ENCODE measurements around the gene FHL2.

Gene FHL2

DNA sequence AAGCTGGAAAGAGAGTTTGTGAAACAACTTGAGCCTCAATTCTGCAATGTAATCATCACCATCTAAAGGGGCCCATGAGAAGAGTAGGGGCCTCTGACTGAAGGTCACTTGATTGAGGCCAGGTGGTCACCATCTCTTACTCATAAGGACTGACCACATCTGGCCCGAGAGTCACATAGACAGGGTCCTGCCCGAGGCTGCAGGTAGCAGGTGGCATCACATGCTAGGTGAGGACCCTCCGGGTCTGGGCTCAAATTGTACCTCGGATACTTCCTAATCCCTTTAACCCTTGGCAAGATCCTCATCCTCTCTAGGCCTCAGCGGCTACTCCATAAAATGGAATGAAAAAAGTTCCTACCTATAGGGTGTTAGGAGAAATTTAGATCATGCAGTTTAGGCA, 16.7 kb downstream of the FHL2 start:
- ChIA-PET POLR2A (no interaction called here), CTCF (no interaction called here)
- DNase-seq (ENCODE audit: extremely low spot score) = no peak
- TF ChIP-seq FOXM1 (IDR thresholded peaks at IDR 0.05; ENCODE audit: borderline replicate concordance) = no peak
- TF ChIP-seq, protein P1, sequence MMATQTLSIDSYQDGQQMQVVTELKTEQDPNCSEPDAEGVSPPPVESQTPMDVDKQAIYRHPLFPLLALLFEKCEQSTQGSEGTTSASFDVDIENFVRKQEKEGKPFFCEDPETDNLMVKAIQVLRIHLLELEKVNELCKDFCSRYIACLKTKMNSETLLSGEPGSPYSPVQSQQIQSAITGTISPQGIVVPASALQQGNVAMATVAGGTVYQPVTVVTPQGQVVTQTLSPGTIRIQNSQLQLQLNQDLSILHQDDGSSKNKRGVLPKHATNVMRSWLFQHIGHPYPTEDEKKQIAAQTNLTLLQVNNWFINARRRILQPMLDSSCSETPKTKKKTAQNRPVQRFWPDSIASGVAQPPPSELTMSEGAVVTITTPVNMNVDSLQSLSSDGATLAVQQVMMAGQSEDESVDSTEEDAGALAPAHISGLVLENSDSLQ (IDR thresholded peaks at IDR 0.05) = no peak
- TF ChIP-seq HDGF (IDR thresholded peaks at IDR 0.05; ENCODE audit: borderline replicate concordance) = no peak
- TF ChIP-seq ELF4 (IDR thresholded peaks at IDR 0.05) = no peak
- no peak for TF ChIP-seq LEF1 (IDR thresholded peaks at IDR 0.05; ENCODE audit: borderline replicate concordance)
- TF ChIP-seq SP1 (IDR thresholded peaks at IDR 0.05) = no peak

DNA sequence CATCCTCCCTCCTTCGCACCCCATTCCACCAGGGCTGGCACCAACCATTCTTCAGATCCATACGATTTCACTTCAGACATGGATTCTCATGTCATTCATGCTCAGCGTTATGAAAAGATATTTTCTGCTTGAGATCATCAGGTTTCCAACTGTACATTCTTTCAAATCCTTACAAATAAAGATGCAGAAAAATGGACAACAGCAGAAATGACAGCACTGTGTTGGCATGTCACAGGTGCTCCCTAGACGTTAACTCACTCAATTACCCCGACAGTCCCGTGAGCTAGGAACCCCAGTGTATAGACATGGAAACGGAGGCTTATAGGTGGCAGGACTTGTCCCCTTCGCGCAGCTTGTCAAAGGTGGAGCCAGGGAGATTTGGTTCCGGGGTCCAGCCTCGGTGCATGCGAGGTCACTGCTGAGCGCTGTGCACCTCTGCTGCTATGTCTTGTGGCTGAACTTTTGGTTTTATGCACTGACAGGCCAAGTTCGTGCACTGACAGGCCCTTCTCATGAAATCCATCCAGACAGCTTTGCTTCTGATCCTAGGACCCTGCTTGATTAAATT, 17.7 kb downstream of the FHL2 start:
- DNase-seq (ENCODE audit: extremely low spot score) = no peak
- CTCF ChIA-PET = no interaction called here
- POLR2A ChIA-PET = no interaction called here
- TF ChIP-seq, protein P1 (IDR thresholded peaks at IDR 0.05) = no peak
- TF ChIP-seq ZNF384 (IDR thresholded peaks at IDR 0.05) (no peak), SP1 (IDR thresholded peaks at IDR 0.05) (no peak), FOXK2 (IDR thresholded peaks at IDR 0.05) (no peak), TARDBP (IDR thresholded peaks at IDR 0.05) (no peak), ELF4 (IDR thresholded peaks at IDR 0.05) (no peak), HDGF (IDR thresholded peaks at IDR 0.05; ENCODE audit: borderline replicate concordance) (no peak), NFRKB (IDR thresholded peaks at IDR 0.05) (no peak), ARNT (IDR thresholded peaks at IDR 0.05) (no peak)

DNA sequence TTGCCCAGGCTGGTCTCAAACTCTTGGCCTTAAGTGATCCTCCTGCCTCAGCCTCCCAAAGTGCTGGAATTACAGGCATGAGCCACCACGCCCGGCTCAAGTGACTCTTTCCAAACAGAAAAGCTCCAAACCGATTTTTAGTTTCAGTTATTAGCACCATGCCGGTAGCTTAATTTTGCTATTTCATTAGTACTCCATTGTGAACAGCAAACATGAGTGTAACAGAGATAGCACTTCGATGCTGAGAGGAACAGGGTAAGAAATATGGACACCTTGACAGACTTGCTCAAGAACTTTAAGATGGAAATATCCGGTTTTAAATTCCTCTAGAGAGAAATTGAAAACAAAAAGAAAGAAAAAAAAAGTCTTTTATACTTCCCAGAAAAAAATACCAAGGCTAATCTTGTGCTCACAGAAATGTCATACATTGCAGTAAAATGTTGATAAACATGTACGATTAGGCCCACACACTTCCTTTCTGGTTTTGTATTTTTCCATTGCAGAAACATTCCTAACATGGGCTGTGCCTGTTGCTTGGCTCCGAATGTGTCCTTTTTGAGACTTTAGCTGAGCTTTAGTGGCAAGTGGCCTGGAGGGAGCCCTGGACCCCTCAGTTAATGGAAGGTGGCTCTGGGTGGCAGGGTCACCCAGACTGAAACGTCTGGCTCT, 18.3 kb downstream of the FHL2 start:
- no peak for DNase-seq (ENCODE audit: extremely low spot score)
- TF ChIP-seq FOXA1 (IDR thresholded peaks at IDR 0.05) = no peak
- TF ChIP-seq, protein P1 (IDR thresholded peaks at IDR 0.05) = no peak
- TF ChIP-seq ZNF384 (IDR thresholded peaks at IDR 0.05) = no peak
- TF ChIP-seq SUZ12 (IDR thresholded peaks at IDR 0.05) = no peak
- no peak for TF ChIP-seq NFRKB (IDR thresholded peaks at IDR 0.05)
- TF ChIP-seq FOXM1 (IDR thresholded peaks at IDR 0.05; ENCODE audit: borderline replicate concordance) = no peak
- TF ChIP-seq BHLHE40 (IDR thresholded peaks at IDR 0.05; ENCODE audit: borderline replicate concordance) = no peak
- TF ChIP-seq TARDBP (IDR thresholded peaks at IDR 0.05) = no peak
- TF ChIP-seq FOXK2 (IDR thresholded peaks at IDR 0.05) = no peak
- TF ChIP-seq ELF4 (IDR thresholded peaks at IDR 0.05) = no peak
- TF ChIP-seq HDGF (IDR thresholded peaks at IDR 0.05; ENCODE audit: borderline replicate concordance) = no peak
- no peak for TF ChIP-seq CTBP1 (IDR thresholded peaks at IDR 0.05; ENCODE audit: borderline replicate concordance)
- no peak for TF ChIP-seq ARNT (IDR thresholded peaks at IDR 0.05)
- TF ChIP-seq LEF1 (IDR thresholded peaks at IDR 0.05; ENCODE audit: borderline replicate concordance) = no peak
- TF ChIP-seq L3MBTL2 (conservative IDR thresholded peaks at IDR 0.05) = no peak
- TF ChIP-seq SP1 (IDR thresholded peaks at IDR 0.05) = no peak
- POLR2A ChIA-PET = no interaction called here
- CTCF ChIA-PET = no interaction called here

DNA sequence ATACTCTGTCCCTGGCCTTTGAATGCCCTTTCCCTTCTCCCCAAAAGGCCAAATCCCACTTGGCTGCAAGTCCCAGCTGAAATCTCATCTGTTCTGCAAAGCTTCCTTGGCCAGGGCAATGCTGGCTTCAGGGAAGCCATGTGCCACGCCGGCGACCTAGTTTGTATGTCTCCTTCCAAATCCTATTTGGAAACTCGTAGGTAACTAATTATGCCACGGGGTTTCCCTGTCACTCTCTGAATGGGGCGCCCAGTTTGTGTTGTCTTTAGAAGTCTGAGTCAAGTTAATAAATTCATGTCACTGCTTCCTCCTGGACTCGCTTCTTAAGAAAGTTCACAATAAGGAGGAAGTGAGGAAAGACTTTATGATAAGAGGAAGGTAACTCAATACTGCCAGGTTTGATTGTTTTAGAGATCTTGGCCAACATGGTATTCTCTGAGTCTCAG, 19.1 kb downstream of the FHL2 start:
- TF ChIP-seq FOXK2 (IDR thresholded peaks at IDR 0.05) (no peak), HDGF (IDR thresholded peaks at IDR 0.05; ENCODE audit: borderline replicate concordance) (no peak), BHLHE40 (IDR thresholded peaks at IDR 0.05; ENCODE audit: borderline replicate concordance) (no peak), ZNF384 (IDR thresholded peaks at IDR 0.05) (no peak), L3MBTL2 (conservative IDR thresholded peaks at IDR 0.05) (no peak), NFRKB (IDR thresholded peaks at IDR 0.05) (no peak), FOXA1 (IDR thresholded peaks at IDR 0.05) (no peak), ELF4 (IDR thresholded peaks at IDR 0.05) (no peak), SP1 (IDR thresholded peaks at IDR 0.05) (no peak), LEF1 (IDR thresholded peaks at IDR 0.05; ENCODE audit: borderline replicate concordance) (no peak), TARDBP (IDR thresholded peaks at IDR 0.05) (no peak), SUZ12 (IDR thresholded peaks at IDR 0.05) (no peak), FOXM1 (IDR thresholded peaks at IDR 0.05; ENCODE audit: borderline replicate concordance) (no peak), CTBP1 (IDR thresholded peaks at IDR 0.05; ENCODE audit: borderline replicate concordance) (no peak), ARNT (IDR thresholded peaks at IDR 0.05) (no peak)
- TF ChIP-seq, protein P1 (IDR thresholded peaks at IDR 0.05) = no peak
- CTCF ChIA-PET = interaction anchor here (1.0 kb wide), 1 partner anchor 10 kb away, joined by 3 read pairs; no protein-coding TSS in a partner anchor
- POLR2A ChIA-PET = no interaction called here
- DNase-seq (ENCODE audit: extremely low spot score) = no peak

DNA sequence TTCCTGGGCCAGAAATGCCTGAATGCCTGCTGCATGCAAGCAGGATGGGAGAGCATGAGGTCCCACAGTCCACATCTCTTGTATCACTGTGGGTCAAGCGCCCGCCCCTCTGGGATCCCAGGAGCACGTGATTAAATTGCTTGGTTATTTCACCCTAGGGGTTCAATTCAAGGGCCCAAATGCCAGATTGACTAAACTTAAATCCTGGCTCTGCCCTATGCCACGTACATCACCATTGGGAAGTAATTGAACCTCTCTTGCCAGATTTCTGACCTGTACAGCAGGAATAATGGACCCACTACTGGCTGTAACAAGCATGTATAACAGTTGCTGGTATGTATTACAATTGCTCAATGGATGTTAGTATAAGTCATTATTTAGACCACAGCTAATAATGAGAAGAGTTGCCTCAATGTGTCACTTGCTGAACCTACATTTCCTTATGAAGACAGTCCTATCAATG, 19.9 kb downstream of the FHL2 start:
- no peak for DNase-seq (ENCODE audit: extremely low spot score)
- ChIA-PET CTCF (interaction anchor here (1.0 kb wide), 1 partner anchor 10 kb away, joined by 3 read pairs; no protein-coding TSS in a partner anchor), POLR2A (no interaction called here)
- TF ChIP-seq L3MBTL2 (conservative IDR thresholded peaks at IDR 0.05) = no peak
- TF ChIP-seq SUZ12 (IDR thresholded peaks at IDR 0.05) = no peak
- TF ChIP-seq CTBP1 (IDR thresholded peaks at IDR 0.05; ENCODE audit: borderline replicate concordance) = no peak
- no peak for TF ChIP-seq TARDBP (IDR thresholded peaks at IDR 0.05)
- no peak for TF ChIP-seq NFRKB (IDR thresholded peaks at IDR 0.05)
- no peak for TF ChIP-seq FOXM1 (IDR thresholded peaks at IDR 0.05; ENCODE audit: borderline replicate concordance)
- TF ChIP-seq LEF1 (IDR thresholded peaks at IDR 0.05; ENCODE audit: borderline replicate concordance) = no peak
- no peak for TF ChIP-seq HDGF (IDR thresholded peaks at IDR 0.05; ENCODE audit: borderline replicate concordance)
- TF ChIP-seq FOXK2 (IDR thresholded peaks at IDR 0.05) = no peak
